ENCODE measurements around the gene SDR9C7. TPM values are rescaled to one million over a fixed set of nuclear protein-coding genes. Genes with fewer than 3 reads are reported as not detected.
"Not testable (repeated sequence)": the region's sequence is repeated elsewhere in the genome, so short reads cannot be mapped to it uniquely, and the experiment has no call there.

Gene SDR9C7
- total and polyA plus RNA-seq, 9 donors, result 0.07 to 0.25 (median 0.18) TPM; not detected in 5

- H3K9me3 ChIP-seq, result no peaks in the 10 kb centered on the region
- H3K36me3 ChIP-seq, result no peaks in the 10 kb centered on the region
- WGBS, 3 donors, result 63 to 71% (median 67%) methylated on average over 4 of the region's 4 CpGs
- H3K4me3 ChIP-seq, result no peak overlapping the region
- no peak overlapping the region for H3K27ac ChIP-seq
- no peak for DNase-seq
- no peaks in the 10 kb centered on the region for H3K27me3 ChIP-seq
- intact Hi-C loops (cut with DNase I), result no loop called here
- H3K4me1 ChIP-seq (ENCODE audit: insufficient read depth), result no peaks in the 10 kb centered on the region
- TF ChIP-seq CTCF (IDR thresholded peaks at IDR 0.05) (no peak), POLR2A (IDR thresholded peaks at IDR 0.05) (no peak), EP300 (IDR thresholded peaks at IDR 0.05) (no peak)
Observed at GRCh38 chr12:56916296-56916995, 17.8 kb downstream of the SDR9C7 start.

- Histone ChIP-seq H3K36me3 (no peaks in the 10 kb centered on the region), H3K4me3 (no peak overlapping the region), H3K4me1 (ENCODE audit: insufficient read depth) (no peaks in the 10 kb centered on the region), H3K9me3 (no peaks in the 10 kb centered on the region), H3K27me3 (no peaks in the 10 kb centered on the region), H3K27ac (no peak overlapping the region)
- WGBS, 3 donors, result 50 to 72% (median 72%) methylated on average over 3 of the region's 3 CpGs
- DNase-seq, result no peak
- no peak for TF ChIP-seq CTCF (IDR thresholded peaks at IDR 0.05)
- TF ChIP-seq EP300 (IDR thresholded peaks at IDR 0.05), result no peak
- no peak for TF ChIP-seq POLR2A (IDR thresholded peaks at IDR 0.05)
- intact Hi-C loops (cut with DNase I), result no loop called here
Observed at GRCh38 chr12:56914724-56915123, 19.5 kb downstream of the SDR9C7 start.

- H3K27ac ChIP-seq, result no peak overlapping the region
- no peaks in the 10 kb centered on the region for H3K4me1 ChIP-seq (ENCODE audit: insufficient read depth)
- H3K9me3 ChIP-seq, result no peaks in the 10 kb centered on the region
- intact Hi-C loops (cut with DNase I), result no loop called here
- no peaks in the 10 kb centered on the region for H3K27me3 ChIP-seq
- DNase-seq, result no peak
- TF ChIP-seq POLR2A (IDR thresholded peaks at IDR 0.05) (no peak), CTCF (IDR thresholded peaks at IDR 0.05) (no peak), EP300 (IDR thresholded peaks at IDR 0.05) (no peak)
- no peak overlapping the region for H3K4me3 ChIP-seq
- no peaks in the 10 kb centered on the region for H3K36me3 ChIP-seq
Observed at GRCh38 chr12:56914256-56914655, 20.0 kb downstream of the SDR9C7 start.

GRCh38 chr12:56909403-56909802 lies 24.8 kb downstream of the SDR9C7 start:
- DNase-seq; H3K36me3 ChIP-seq; H3K27me3 ChIP-seq; H3K9me3 ChIP-seq; H3K4me3 ChIP-seq; H3K4me1 ChIP-seq (ENCODE audit: insufficient read depth); H3K27ac ChIP-seq; intact Hi-C loops (cut with DNase I): not testable (repeated sequence)
- WGBS, 3 donors, result 63 to 75% (median 64%) methylated on average over 2 of the region's 2 CpGs

GRCh38 chr12:56908136-56908535 lies 26.1 kb downstream of the SDR9C7 start:
- no peak for TF ChIP-seq EP300 (IDR thresholded peaks at IDR 0.05)
- no peak for TF ChIP-seq CTCF (IDR thresholded peaks at IDR 0.05)
- Histone ChIP-seq H3K4me1 (ENCODE audit: insufficient read depth) (no peaks in the 10 kb centered on the region), H3K27me3 (no peaks in the 10 kb centered on the region), H3K9me3 (no peaks in the 10 kb centered on the region), H3K36me3 (no peaks in the 10 kb centered on the region), H3K4me3 (no peak overlapping the region), H3K27ac (no peak overlapping the region)
- intact Hi-C loops (cut with DNase I), result no loop called here
- whole genome bisulfite sequencing, 3 donors, result 70 to 85% (median 82%) methylated on average over 5 of the region's 5 CpGs
- DNase-seq, result no peak
